Subcutaneous preadipocyte (primary cell): ENCODE data around the gene LAMB1. TPM values are rescaled to one million over a fixed set of nuclear protein-coding genes. Genes with fewer than 3 reads are reported as not detected.

Experiments used
- small RNA-seq: library from RNA; depleted of rRNA; stranded (forward); fragments of <200 nt; gene quantifications from one replicate; pipeline ENCODE3, GENCODE V24; 2012
- total RNA-seq: library from RNA; depleted of rRNA; stranded (reverse); fragments of >200 nt; gene quantifications from 2 replicates; pipeline ENCODE4 v1.2.3, GENCODE V29; 2012

The LAMB1 gene
- total RNA-seq: 423 and 487 TPM in 2 replicates

DNA sequence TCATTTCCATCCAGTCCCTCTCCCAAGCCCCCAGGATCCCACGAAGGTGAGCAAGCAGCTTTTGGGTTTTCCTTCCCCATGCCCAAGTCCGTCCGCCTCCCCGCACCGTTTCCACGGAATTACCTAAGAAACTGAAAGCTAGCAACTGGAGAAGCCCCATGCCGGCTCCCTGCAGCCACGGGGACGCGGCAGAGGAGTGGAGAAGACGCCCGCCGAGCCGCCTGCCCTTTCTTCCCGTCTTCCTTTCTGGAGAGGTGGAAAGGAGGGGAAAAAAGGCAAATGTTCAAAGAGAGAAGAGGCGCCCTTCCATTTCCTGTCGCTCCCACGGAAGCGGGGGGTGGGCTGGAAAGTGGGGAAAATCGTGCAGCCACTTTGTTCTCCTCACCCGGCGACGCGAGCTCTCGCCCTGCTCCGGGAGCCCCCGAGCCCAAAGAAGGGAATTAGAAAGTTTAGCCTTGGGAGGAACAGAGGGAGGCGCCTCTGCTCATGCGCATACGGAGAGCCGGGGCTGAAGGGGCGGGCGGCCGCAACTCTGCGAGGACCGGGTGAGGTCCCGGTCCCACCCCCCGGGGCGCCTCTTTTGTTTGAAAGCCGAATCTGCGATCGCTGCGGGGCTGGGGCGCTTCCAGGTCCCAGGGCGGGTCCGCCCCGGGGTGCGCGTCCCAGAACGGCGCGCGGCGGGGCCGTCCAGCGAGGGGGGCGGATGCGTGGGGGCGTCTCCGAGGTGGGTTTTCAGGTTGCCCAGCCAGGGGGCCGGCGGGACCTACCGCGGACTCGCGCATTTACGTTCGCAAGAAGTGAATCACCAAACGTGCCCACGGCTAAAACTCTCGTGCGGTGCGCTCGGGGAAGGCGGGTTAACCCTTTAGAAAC is at the start of gene LAMB1:
LAMB1 (minus strand) TSS at position 436 of the 873 bp plus-strand sequence; CDS start at position 160, 276 bp downstream.

DNA sequence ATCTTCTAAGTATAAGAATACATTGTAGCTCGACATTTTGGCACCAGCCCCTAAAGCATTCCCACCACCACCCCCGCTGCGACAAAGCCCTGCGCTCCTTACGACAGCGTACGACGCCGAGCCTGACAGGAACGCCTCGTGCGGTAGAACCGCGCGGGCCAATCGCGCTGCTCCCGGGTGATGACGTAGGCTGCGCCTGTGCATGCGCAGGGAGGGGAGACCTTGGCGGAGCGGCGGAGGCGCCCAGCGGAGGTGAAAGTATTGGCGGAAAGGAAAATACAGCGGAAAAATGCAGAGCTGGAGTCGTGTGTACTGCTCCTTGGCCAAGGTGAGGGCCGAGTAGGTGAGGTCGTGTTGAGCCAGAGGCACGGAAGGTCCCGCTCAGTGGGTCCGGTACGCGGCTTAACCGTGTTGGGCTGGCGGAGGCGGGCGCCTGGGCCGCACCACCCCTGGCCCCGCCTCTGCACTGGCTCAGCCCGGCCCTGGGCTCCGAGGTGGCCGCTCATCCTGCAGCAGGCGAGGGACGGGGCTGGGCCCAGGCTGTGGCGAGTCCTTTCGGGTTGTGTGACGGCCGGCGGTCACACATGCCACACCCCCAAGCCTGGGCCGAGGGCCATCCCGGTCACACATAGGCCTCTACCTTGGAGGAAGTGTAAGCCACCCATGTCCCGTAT is 111.9 kb downstream of the LAMB1 start, which contains the start of gene DLD:
DLD (plus strand) TSS at position 222 of the 674 bp plus-strand sequence; CDS start at position 290, 68 bp downstream.

Small RNA genes lying within 50 kb of the gene (small RNA-seq; reads per million reads assigned to genes)
- not detected for gene RF00012

Other genes with a start within 250 kb of the LAMB1 start
- gene SLC26A3, start 199.9 kb downstream of the LAMB1 start, total RNA-seq: not detected in 2 replicates
- gene DLD, start 112.0 kb downstream of the LAMB1 start, total RNA-seq: 46.5 and 50.0 TPM in 2 replicates
- under 0.01 and 0.20 TPM in 2 replicates for gene LAMB4, start 127.2 kb upstream of the LAMB1 start, total RNA-seq